Muscle of leg (tissue), 11 donors: ENCODE measurements around the gene MRPL54. TPM values are rescaled to one million over a fixed set of nuclear protein-coding genes. Genes with fewer than 3 reads are reported as not detected.

Source experiments
- DNase-seq: peaks from one replicate; pipeline ENCODE4 v3.0.0; 2013
- H3K27ac ChIP-seq: one replicate; pipeline ENCODE4 v1.5.1; 2013; ENCODE audit warnings: mild to moderate bottlenecking, low read length, control low read depth
- H3K27me3 ChIP-seq: one replicate; pipeline ENCODE4 v1.6.1; 2013; ENCODE audit warnings: low read length; ENCODE audit not compliant: control insufficient read depth, insufficient read depth
- H3K36me3 ChIP-seq: one replicate; pipeline ENCODE4 v1.6.1; 2013; ENCODE audit warnings: low read length; ENCODE audit not compliant: control insufficient read depth, insufficient read depth
- H3K4me1 ChIP-seq: one replicate; pipeline ENCODE4 v1.6.1; 2013; ENCODE audit warnings: low read length; ENCODE audit not compliant: control insufficient read depth, insufficient read depth
- H3K4me3 ChIP-seq: one replicate; pipeline ENCODE4 v1.5.1; 2013; ENCODE audit warnings: low read length, control low read depth
- H3K9me3 ChIP-seq: replicated peaks from 2 replicates; pipeline ENCODE4 v1.6.1; 2013; ENCODE audit warnings: low read depth, low read length; ENCODE audit not compliant: control insufficient read depth
- WGBS: methylation state at CpG from one replicate; pipeline ENCODE4 v1.1.5; 2013; ENCODE audit warnings: missing lambda C conversion rate; ENCODE audit not compliant: insufficient coverage; 5-methylcytosine and 5-hydroxymethylcytosine counted together
- polyA plus RNA-seq, 8 donors: library from polyadenylated mRNA; unstranded; fragments of 120-200 nt; gene quantifications; one replicate each; pipeline versions ENCODE4 v1.2.1 to v1.2.3, GENCODE V29; 2013; ENCODE audit warnings: inconsistent platforms in 1 of 8, low replicate concordance in 1 of 8; ENCODE audit not compliant: insufficient read length in 8 of 8, insufficient read depth in 1 of 8
- total RNA-seq: library from RNA; stranded (reverse); fragments of 120-200 nt; gene quantifications from one replicate; pipeline ENCODE4 v1.2.4, GENCODE V29; 2013

Gene MRPL54
- total and polyA plus RNA-seq, 9 donors, result 22.6 to 61.4 (median 30.7) TPM

- Histone ChIP-seq H3K27ac (no peak overlapping the region), H3K9me3 (no peaks in the 10 kb centered on the region), H3K4me3 (no peak overlapping the region), H3K36me3 (no peaks in the 10 kb centered on the region), H3K27me3 (peaks cover 2% of the 10 kb centered on the region), H3K4me1 (no peaks in the 10 kb centered on the region)
- no peak for DNase-seq
- 85% methylated on average over 28 of the region's 32 CpGs for WGBS
Observed at GRCh38 chr19:3738477-3739220, 23.8 kb upstream of the MRPL54 start.

- DNase-seq, result no peak
- WGBS, result 90% methylated on average over 24 of the region's 24 CpGs
- no peaks in the 10 kb centered on the region for H3K36me3 ChIP-seq
- H3K4me1 ChIP-seq, result no peaks in the 10 kb centered on the region
- H3K27ac ChIP-seq, result no peak overlapping the region
- no peaks in the 10 kb centered on the region for H3K27me3 ChIP-seq
- no peaks in the 10 kb centered on the region for H3K9me3 ChIP-seq
- H3K4me3 ChIP-seq, result no peak overlapping the region
Observed at GRCh38 chr19:3740431-3740830, 22.1 kb upstream of the MRPL54 start.

DNA sequence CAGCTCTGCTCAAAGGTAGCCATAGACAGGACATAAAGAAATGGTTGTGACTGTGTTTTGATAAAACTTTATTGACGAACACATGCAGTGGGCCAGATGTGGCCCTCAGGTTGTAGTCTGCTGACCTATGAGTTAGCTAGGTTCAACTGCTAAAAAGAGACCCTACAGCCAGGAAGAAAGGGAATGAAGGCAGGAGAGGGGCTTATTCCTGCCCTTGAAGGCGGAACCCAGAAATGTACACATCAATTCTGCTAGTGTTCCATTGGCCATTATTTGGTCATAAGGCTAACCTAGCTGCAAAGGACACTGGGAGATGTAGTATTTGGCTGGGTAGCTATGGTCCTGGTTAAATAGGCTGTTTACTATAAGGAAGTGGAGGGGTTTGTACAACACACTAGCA, 19.0 kb upstream of the MRPL54 start:
- H3K27ac ChIP-seq, result no peak overlapping the region
- 83% methylated on average over 2 of the region's 2 CpGs for WGBS
- no peaks in the 10 kb centered on the region for H3K27me3 ChIP-seq
- no peaks in the 10 kb centered on the region for H3K36me3 ChIP-seq
- no peaks in the 10 kb centered on the region for H3K4me1 ChIP-seq
- H3K4me3 ChIP-seq, result no peak overlapping the region
- no peaks in the 10 kb centered on the region for H3K9me3 ChIP-seq
- no peak for DNase-seq

DNA sequence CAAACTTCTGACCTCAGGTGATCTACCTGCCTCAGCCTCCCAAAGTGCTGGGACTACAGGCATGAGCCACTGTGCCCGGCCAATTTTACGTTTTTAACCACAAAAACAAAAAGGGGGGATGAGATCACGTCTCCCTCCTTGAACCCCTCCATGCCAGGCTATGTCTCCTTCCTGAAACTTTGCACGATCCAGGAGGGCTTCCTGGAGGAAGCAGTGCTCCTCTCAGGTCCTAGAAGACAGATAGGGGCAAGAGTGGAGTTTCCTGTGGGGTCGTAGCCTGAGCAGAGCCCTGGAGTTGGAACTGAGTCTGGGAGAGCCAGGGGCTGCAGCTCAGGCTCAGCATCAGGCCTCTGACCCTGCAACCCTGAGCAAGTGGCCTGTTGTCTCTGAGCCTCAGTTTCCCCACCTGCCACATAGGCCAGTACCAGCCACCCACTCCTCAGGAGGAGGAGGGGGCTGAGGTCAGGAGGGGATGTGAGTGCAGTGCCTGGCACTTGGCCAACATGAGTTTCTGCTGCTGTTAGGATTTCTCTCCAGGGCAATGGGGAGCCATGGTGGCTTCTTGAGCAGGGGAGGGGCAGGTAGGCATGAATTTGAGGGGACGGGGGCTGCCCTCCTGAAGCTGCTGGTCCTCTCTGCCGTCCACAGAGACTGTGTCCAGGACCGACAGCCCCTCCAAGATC, 17.0 kb upstream of the MRPL54 start:
- H3K27ac ChIP-seq, result no peak overlapping the region
- no peak for DNase-seq
- no peaks in the 10 kb centered on the region for H3K4me1 ChIP-seq
- no peaks in the 10 kb centered on the region for H3K27me3 ChIP-seq
- H3K4me3 ChIP-seq, result no peak overlapping the region
- peaks cover 11% of the 10 kb centered on the region for H3K36me3 ChIP-seq
- 78% methylated on average over 6 of the region's 8 CpGs for WGBS
- H3K9me3 ChIP-seq, result peaks cover 2% of the 10 kb centered on the region

DNA sequence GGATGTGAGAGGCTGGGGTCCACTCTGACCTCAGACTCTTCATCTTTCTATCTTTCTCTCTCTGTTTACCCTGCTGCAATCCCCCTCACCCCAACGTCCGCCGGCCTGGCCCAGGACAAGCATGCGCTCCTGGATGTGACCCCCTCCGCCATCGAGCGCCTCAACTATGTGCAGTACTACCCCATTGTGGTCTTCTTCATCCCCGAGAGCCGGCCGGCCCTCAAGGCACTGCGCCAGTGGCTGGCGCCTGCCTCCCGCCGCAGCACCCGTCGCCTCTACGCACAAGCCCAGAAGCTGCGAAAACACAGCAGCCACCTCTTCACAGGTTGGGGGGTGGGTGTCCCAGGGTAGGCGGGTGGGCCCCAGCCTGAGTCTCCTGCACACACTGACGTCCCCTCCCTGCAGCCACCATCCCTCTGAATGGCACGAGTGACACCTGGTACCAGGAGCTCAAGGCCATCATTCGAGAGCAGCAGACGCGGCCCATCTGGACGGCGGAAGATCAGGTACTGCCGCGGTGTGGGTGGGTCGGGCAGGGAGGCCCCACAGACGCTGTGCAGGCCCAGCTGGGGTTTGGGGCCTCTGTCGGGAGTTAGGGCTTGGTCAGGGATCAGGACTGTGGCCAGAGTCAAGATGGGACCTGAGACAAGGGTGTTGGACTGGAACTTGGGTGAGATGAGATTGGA, 16.0 kb upstream of the MRPL54 start:
- Histone ChIP-seq H3K27ac (no peak overlapping the region), H3K36me3 (peaks cover 15% of the 10 kb centered on the region), H3K9me3 (peaks cover 2% of the 10 kb centered on the region), H3K4me3 (no peak overlapping the region), H3K4me1 (no peaks in the 10 kb centered on the region), H3K27me3 (no peaks in the 10 kb centered on the region)
- DNase-seq, result no peak
- WGBS, result 54% methylated on average over 16 of the region's 31 CpGs

GRCh38 chr19:3748965-3749364, 13.5 kb upstream of the MRPL54 start:
- Histone ChIP-seq H3K27me3 (no peaks in the 10 kb centered on the region), H3K36me3 (peaks cover 27% of the 10 kb centered on the region), H3K27ac (no peak overlapping the region), H3K4me3 (no peak overlapping the region), H3K9me3 (peaks cover 2% of the 10 kb centered on the region), H3K4me1 (no peaks in the 10 kb centered on the region)
- no CpG with 5 or more reads among the region's 8 CpGs for WGBS
- DNase-seq, result no peak

GRCh38 chr19:3750211-3750610, 12.3 kb upstream of the MRPL54 start:
- Histone ChIP-seq H3K4me1 (no peaks in the 10 kb centered on the region), H3K9me3 (peaks cover 2% of the 10 kb centered on the region), H3K4me3 (no peak overlapping the region), H3K36me3 (peaks cover 30% of the 10 kb centered on the region), H3K27ac (no peak overlapping the region), H3K27me3 (no peaks in the 10 kb centered on the region)
- 100% methylated on average over 1 of the region's 2 CpGs for WGBS
- no peak for DNase-seq

- H3K4me1 ChIP-seq, result no peaks in the 10 kb centered on the region
- no peak overlapping the region for H3K4me3 ChIP-seq
- H3K36me3 ChIP-seq, result peaks cover 33% of the 10 kb centered on the region
- no peaks in the 10 kb centered on the region for H3K27me3 ChIP-seq
- peaks cover 2% of the 10 kb centered on the region for H3K9me3 ChIP-seq
- 90% methylated on average over 18 of the region's 30 CpGs for WGBS
- no peak overlapping the region for H3K27ac ChIP-seq
- DNase-seq, result no peak
Observed at GRCh38 chr19:3751236-3751635, 11.2 kb upstream of the MRPL54 start.

DNA sequence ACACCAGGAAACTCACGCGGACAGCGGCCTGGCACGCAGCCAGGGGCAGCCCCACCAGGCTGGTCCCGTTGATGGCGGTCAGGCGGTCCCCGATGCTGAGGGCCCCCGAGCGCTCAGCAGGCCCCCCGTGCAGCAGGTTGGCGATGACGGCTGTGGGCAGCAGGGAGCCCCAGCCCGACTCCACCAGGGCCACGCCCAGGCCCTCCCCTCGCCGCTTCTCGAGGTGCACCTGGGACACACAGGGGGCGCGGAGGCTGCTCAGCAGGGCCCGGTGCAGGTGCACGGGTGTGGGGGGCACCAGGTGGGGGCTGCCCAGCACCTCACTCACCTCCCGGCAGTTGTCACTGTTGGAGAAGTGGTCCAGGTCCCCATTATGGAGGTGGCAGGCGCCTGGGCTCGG, 10.0 kb upstream of the MRPL54 start:
- no peak overlapping the region for H3K4me3 ChIP-seq
- no peaks in the 10 kb centered on the region for H3K4me1 ChIP-seq
- DNase-seq, result no peak
- 85% methylated on average over 24 of the region's 25 CpGs for WGBS
- H3K36me3 ChIP-seq, result peaks cover 33% of the 10 kb centered on the region
- peaks cover 2% of the 10 kb centered on the region for H3K9me3 ChIP-seq
- no peaks in the 10 kb centered on the region for H3K27me3 ChIP-seq
- H3K27ac ChIP-seq, result no peak overlapping the region

- WGBS, result 96% methylated on average over 50 of the region's 51 CpGs
- Histone ChIP-seq H3K4me3 (no peak overlapping the region), H3K36me3 (peaks cover 38% of the 10 kb centered on the region)
Observed at GRCh38 chr19:3753631-3754410, 8.7 kb upstream of the MRPL54 start.

More at GRCh38 chr19:3753631-3754410, 8.7 kb upstream of the MRPL54 start:
- Histone ChIP-seq H3K9me3 (peaks cover 2% of the 10 kb centered on the region), H3K27me3 (no peaks in the 10 kb centered on the region), H3K4me1 (no peaks in the 10 kb centered on the region), H3K27ac (no peak overlapping the region)
- DNase-seq, result no peak
